Panc1 (cell line): Measurements from ENCODE around the gene ANO4. TPM values are rescaled to one million over a fixed set of nuclear protein-coding genes. Genes with fewer than 3 reads are reported as not detected.
"Not testable (repeated sequence)": the region's sequence is repeated elsewhere in the genome, so short reads cannot be mapped to it uniquely, and the experiment has no call there.

Source experiments
- ATAC-seq: fragments of 200-7000 bp; cut with Tn5 transposase; 2 replicates; pipeline ENCODE4 v1.9.1; 2020; ENCODE audit warnings: mild to moderate bottlenecking, moderate library complexity
- BruUV-seq: library from RNA; stranded (reverse); fragments of 400-500 nt; replicated peaks from 2 replicates; lab custom pipeline; 2021; lab: Mats Ljungman, UMichigan
- CTCF ChIA-PET: fragments of 300-600 bp; sonication (Branson Sonifier 250); formaldehyde crosslinking; loops from one replicate; lab custom pipeline; 2022; ENCODE audit warnings: antibody characterized with exemption; lab: Charles Lee
- POLR2A ChIA-PET: fragments of 300-600 bp; sonication (Branson Sonifier 250); formaldehyde crosslinking; loops from one replicate; lab custom pipeline; 2022; ENCODE audit warnings: antibody characterized with exemption; lab: Charles Lee
- DNase-seq: peaks from one replicate; pipeline ENCODE4 v3.0.0-alpha.2; 2010; ENCODE audit warnings: low read depth, low spot score
- H3K27ac ChIP-seq: 2 replicates; pipeline ENCODE4 v1.5.1; 2011; ENCODE audit warnings: mild to moderate bottlenecking, low read length, inconsistent platforms
- H3K27me3 ChIP-seq: fragments of 200-500 bp; sonication (Bioruptor generic); 2 replicates; pipeline ENCODE4 v1.6.0; 2014; ENCODE audit warnings: low read length, inconsistent platforms; ENCODE audit not compliant: control insufficient read depth, insufficient read depth
- H3K36me3 ChIP-seq: fragments of 200-500 bp; sonication (Bioruptor generic); 2 replicates; pipeline ENCODE4 v1.5.1; 2014; ENCODE audit warnings: inconsistent platforms, mild to moderate bottlenecking, low read length, moderate library complexity; ENCODE audit not compliant: control insufficient read depth, insufficient read depth
- H3K4me1 ChIP-seq: 2 replicates; pipeline ENCODE4 v1.5.1; 2011; ENCODE audit warnings: inconsistent platforms, mild to moderate bottlenecking, low read length, moderate library complexity; ENCODE audit not compliant: control insufficient read depth, insufficient read depth
- H3K4me3 ChIP-seq, 2 experiments: 2 replicates each; pipeline ENCODE4 v1.5.1; 2011 to 2012; ENCODE audit warnings: low read depth in 2 of 2, low read length in 2 of 2, mild to moderate bottlenecking in 2 of 2, inconsistent platforms in 1 of 2, moderate library complexity in 1 of 2
- H3K9me3 ChIP-seq: fragments of 200-500 bp; sonication (Bioruptor generic); 2 replicates; pipeline ENCODE4 v1.5.1; 2014; ENCODE audit warnings: low read depth, mild to moderate bottlenecking, inconsistent platforms, low read length, moderate library complexity; ENCODE audit not compliant: control insufficient read depth, insufficient read depth
- POLR2AphosphoS5 ChIP-seq: IDR thresholded peaks from 2 replicates; pipeline ENCODE4 v1.6.1; 2012; ENCODE audit warnings: mild to moderate bottlenecking, low read depth, low read length, moderate library complexity
- SIN3A ChIP-seq: IDR thresholded peaks from 2 replicates; pipeline ENCODE4 v1.6.1; 2012; ENCODE audit warnings: low read depth, mild to moderate bottlenecking, low read length, moderate library complexity, borderline replicate concordance; ENCODE audit not compliant: insufficient read depth
- TCF7L2 ChIP-seq: IDR thresholded peaks from 2 replicates; pipeline ENCODE4 v1.6.1; 2011; ENCODE audit warnings: mild to moderate bottlenecking, low read depth, low read length, inconsistent platforms
- in situ Hi-C: cut with HindIII; loops from 2 replicates; pipeline ENCODE4 v1.10.0; 2016; ENCODE audit warnings: low sequenced_read_pairs, low pct_unique_long_range_greater_than_20kb
- intact Hi-C: fragments of 100-400 bp; cut with micrococcal nuclease; formaldehyde crosslinking; loops from one replicate; pipeline ENCODE4 v1.10.0; 2022; ENCODE audit not compliant: unreplicated experiment
- total RNA-seq: library from RNA; stranded (reverse); gene quantifications from one replicate; pipeline ENCODE4 v1.2.1, GENCODE V29; 2021; ENCODE audit not compliant: unreplicated experiment
- TF ChIP-seq, protein P1 (sequence below): fragments of 450-650 bp; IDR thresholded peaks from 2 replicates; pipeline ENCODE4 v1.5.1; 2017; ENCODE audit warnings: mild to moderate bottlenecking
- TF ChIP-seq, protein P2 (sequence below), 2 experiments: IDR thresholded peaks; 2 replicates each; pipeline ENCODE4 v1.6.1; 2011 to 2012; ENCODE audit warnings: low read depth in 2 of 2, control low read depth in 1 of 2, low read length in 1 of 2, mild to moderate bottlenecking in 1 of 2, moderate library complexity in 1 of 2; ENCODE audit not compliant: insufficient read depth in 1 of 2

Gene ANO4
- total RNA-seq, 1 experiment from 2014 or later, result not detected

DNA sequence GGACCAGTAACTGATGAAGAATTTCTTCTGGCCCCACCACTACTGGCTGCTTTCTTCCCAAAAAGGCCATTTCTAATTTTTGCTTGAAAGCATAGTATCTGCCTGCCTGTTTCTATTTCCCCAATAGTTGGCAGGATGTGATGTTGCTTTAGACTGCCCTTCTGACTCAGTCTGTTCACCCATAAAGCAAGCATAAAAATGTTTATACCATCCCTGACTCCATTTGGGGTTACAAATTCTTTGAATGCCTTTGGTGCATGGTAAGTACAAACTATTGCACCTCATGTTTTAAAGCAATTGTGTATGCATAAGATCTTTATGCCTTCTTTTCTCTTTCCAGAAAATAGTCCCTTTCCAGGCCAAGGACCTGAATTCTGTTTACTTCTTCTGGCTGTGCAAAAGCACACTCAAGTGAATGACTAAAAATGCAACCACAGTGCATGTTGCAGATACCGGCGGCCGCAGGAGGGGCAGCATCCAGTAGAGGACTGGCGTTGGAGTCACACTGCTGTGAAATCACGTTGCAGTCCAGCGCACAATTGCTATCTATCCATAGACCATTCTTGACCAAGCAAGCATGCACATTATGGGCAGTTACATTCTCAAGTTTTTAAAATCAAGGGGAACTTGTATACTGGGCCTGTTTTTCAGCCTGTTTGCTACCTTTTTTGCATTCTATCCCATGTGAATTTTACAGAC, 333.1 kb downstream of the ANO4 start:
- H3K27ac ChIP-seq, result no peak overlapping the region
- in situ Hi-C loops, result no loop called here
- DNase-seq (no peak), ATAC-seq (no peak)
- no peaks in the 10 kb centered on the region for H3K27me3 ChIP-seq
- CTCF ChIA-PET, result no interaction called here
- H3K9me3 ChIP-seq, result no peaks in the 10 kb centered on the region
- H3K4me1 ChIP-seq, result no peaks in the 10 kb centered on the region
- H3K4me3 ChIP-seq, result no peak overlapping the region
- TF ChIP-seq POLR2AphosphoS5 (no peak), SIN3A (no peak), TCF7L2 (no peak)
- TF ChIP-seq, protein P1, sequence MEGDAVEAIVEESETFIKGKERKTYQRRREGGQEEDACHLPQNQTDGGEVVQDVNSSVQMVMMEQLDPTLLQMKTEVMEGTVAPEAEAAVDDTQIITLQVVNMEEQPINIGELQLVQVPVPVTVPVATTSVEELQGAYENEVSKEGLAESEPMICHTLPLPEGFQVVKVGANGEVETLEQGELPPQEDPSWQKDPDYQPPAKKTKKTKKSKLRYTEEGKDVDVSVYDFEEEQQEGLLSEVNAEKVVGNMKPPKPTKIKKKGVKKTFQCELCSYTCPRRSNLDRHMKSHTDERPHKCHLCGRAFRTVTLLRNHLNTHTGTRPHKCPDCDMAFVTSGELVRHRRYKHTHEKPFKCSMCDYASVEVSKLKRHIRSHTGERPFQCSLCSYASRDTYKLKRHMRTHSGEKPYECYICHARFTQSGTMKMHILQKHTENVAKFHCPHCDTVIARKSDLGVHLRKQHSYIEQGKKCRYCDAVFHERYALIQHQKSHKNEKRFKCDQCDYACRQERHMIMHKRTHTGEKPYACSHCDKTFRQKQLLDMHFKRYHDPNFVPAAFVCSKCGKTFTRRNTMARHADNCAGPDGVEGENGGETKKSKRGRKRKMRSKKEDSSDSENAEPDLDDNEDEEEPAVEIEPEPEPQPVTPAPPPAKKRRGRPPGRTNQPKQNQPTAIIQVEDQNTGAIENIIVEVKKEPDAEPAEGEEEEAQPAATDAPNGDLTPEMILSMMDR, result no peak
- TF ChIP-seq, protein P2, sequence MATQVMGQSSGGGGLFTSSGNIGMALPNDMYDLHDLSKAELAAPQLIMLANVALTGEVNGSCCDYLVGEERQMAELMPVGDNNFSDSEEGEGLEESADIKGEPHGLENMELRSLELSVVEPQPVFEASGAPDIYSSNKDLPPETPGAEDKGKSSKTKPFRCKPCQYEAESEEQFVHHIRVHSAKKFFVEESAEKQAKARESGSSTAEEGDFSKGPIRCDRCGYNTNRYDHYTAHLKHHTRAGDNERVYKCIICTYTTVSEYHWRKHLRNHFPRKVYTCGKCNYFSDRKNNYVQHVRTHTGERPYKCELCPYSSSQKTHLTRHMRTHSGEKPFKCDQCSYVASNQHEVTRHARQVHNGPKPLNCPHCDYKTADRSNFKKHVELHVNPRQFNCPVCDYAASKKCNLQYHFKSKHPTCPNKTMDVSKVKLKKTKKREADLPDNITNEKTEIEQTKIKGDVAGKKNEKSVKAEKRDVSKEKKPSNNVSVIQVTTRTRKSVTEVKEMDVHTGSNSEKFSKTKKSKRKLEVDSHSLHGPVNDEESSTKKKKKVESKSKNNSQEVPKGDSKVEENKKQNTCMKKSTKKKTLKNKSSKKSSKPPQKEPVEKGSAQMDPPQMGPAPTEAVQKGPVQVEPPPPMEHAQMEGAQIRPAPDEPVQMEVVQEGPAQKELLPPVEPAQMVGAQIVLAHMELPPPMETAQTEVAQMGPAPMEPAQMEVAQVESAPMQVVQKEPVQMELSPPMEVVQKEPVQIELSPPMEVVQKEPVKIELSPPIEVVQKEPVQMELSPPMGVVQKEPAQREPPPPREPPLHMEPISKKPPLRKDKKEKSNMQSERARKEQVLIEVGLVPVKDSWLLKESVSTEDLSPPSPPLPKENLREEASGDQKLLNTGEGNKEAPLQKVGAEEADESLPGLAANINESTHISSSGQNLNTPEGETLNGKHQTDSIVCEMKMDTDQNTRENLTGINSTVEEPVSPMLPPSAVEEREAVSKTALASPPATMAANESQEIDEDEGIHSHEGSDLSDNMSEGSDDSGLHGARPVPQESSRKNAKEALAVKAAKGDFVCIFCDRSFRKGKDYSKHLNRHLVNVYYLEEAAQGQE (IDR thresholded peaks at IDR 0.05; ENCODE audit: insufficient read depth in 1 of 2, low read depth in 2 of 2, low read length in 1 of 2), result no peak
- POLR2A ChIA-PET, result no interaction called here
- intact Hi-C loops, result no loop called here
- no TSS peak for BruUV-seq
- no peaks in the 10 kb centered on the region for H3K36me3 ChIP-seq

DNA sequence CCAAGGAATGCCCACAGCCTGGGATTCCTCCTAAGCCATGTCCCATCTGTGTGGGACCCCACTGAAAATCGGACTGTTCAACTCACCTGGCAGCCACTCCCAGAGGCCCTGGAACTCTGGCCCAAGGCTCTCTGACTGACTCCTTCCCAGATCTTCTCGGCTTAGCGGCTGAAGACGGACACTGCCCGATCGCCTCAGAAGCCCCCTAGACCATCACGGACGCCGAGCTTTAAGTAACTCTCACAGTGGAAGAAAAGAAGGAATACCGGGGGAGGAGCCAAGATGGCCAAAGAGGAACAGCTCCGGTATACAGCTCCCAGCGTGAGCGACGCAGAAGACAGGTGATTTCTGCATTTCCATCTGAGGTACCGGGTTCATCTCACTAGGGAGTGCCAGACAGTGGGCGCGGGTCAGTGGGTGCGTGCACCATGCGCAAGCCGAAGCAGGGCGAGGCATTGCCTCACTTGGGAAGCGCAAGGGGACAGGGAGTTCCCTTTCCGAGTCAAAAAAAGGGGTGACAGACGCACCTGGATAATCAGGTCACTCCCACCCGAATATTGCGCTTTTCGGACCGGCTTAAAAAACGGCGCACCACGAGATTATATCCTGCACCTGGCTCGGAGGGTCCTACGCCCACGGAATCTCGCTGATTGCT, 351.3 kb downstream of the ANO4 start:
- H3K27me3 ChIP-seq, BruUV-seq, H3K4me3 ChIP-seq, H3K4me1 ChIP-seq, intact Hi-C loops, ATAC-seq, POLR2A ChIA-PET, H3K36me3 ChIP-seq, in situ Hi-C loops, H3K9me3 ChIP-seq, DNase-seq, CTCF ChIA-PET, H3K27ac ChIP-seq: not testable (repeated sequence)

DNA sequence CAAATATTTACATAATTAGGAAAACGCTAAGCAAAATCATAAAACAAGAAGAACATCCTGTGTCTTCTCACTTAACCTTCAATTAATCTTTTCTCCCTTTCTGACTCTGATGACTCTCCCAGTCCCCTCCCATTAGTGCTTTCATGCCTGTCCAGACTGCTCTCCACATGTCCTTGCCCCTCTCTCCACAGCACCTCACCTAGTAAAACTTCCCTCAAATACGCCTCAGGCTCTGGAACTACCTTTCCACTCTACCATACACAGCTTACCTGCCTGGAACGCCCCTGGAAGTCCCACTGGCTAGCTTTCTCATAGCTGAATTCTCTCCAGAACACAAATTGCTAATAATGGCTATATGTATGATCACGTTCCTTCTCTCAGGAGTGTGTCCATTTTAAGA, 370.7 kb downstream of the ANO4 start:
- no TSS peak for BruUV-seq
- ChIA-PET POLR2A (interaction anchor here (0.5 kb wide), 1 partner anchor 29 kb away, joined by 3 read pairs; no protein-coding TSS in a partner anchor), CTCF (no interaction called here)
- H3K9me3 ChIP-seq, result no peaks in the 10 kb centered on the region
- H3K27ac ChIP-seq, result no peak overlapping the region
- TF ChIP-seq, protein P1, result no peak
- no peak for TF ChIP-seq TCF7L2
- TF ChIP-seq SIN3A, result no peak
- TF ChIP-seq, protein P2 (IDR thresholded peaks at IDR 0.05; ENCODE audit: insufficient read depth in 1 of 2, low read depth in 2 of 2, low read length in 1 of 2), result no peak
- TF ChIP-seq POLR2AphosphoS5, result no peak
- H3K36me3 ChIP-seq, result no peaks in the 10 kb centered on the region
- H3K4me3 ChIP-seq, result no peak overlapping the region
- no peak for ATAC-seq
- H3K4me1 ChIP-seq, result no peaks in the 10 kb centered on the region
- intact Hi-C loops (no loop called here), in situ Hi-C loops (no loop called here)
- no peaks in the 10 kb centered on the region for H3K27me3 ChIP-seq
- no peak for DNase-seq
